Colonic mucosa (tissue), 4 donors: ENCODE results near the gene CENPE. TPM values are rescaled to one million over a fixed set of nuclear protein-coding genes. Genes with fewer than 3 reads are reported as not detected.

Experiments
- DNase-seq: peaks from one replicate; pipeline ENCODE4 v3.0.0-alpha.2; 2020
- H3K27ac ChIP-seq: fragments of 200-600 bp; one replicate; pipeline ENCODE4 v1.8.0; 2021
- H3K27me3 ChIP-seq: fragments of 200-600 bp; one replicate; pipeline ENCODE4 v1.8.0; 2021
- H3K36me3 ChIP-seq: fragments of 200-600 bp; one replicate; pipeline ENCODE4 v1.8.0; 2021
- H3K4me1 ChIP-seq: fragments of 200-600 bp; one replicate; pipeline ENCODE4 v1.8.0; 2021; ENCODE audit warnings: mild to moderate bottlenecking
- H3K4me3 ChIP-seq: fragments of 200-600 bp; one replicate; pipeline ENCODE4 v1.8.0; 2021
- H3K9ac ChIP-seq, 2 donors: one replicate each; pipeline ENCODE4 v1.7.0; 2013; ENCODE audit warnings: control low read depth in 2 of 2, low read depth in 2 of 2, low read length in 2 of 2
- H3K9me3 ChIP-seq: fragments of 200-600 bp; one replicate; pipeline ENCODE4 v1.8.0; 2021
- CTCF ChIP-seq: fragments of 200-600 bp; IDR thresholded peaks from one replicate; pipeline ENCODE4 v1.8.0; 2022; ENCODE audit warnings: antibody characterized with exemption, mild to moderate bottlenecking
- intact Hi-C: fragments of 100-400 bp; cut with DNase I; formaldehyde crosslinking; loops from one replicate; pipeline ENCODE4 v1.14.1; 2022
- total RNA-seq, 2 donors: library from RNA; stranded (reverse); fragmentation: NEBNext Ultra II Directional in 1 of 2; extraction: Animal tissue kit (Norgen Biotek cat#: 25700) in 1 of 2; gene quantifications; one replicate each; pipeline ENCODE4 v1.2.1, GENCODE V29; 2021
- donor health status: healthy.
- donor health status: DM: no; HTN: no; CAD: no.
- donor health status: DM: no; HTN: no; CAD: no.

CENPE gene
- total RNA-seq, 2 donors from 2014 or later, result 9.8 to 23.2 TPM

DNA sequence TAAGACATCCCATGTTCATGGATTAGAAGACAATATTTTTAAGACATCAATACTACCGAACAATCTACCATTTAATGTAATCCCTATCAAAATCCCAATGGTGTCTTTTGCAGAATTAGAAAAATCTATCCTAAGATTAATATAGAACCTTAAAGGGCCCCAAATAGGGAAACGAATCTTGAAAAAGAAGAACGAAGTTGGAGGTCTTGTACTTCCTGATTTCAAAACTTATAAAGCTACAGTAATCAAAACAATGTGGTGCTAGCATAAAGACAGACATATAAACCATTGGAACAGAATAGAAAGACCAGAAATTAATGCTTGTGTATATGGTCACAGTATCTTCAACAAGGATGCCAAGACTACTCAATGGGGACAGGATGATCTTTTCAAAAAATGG lies 42.0 kb downstream of the CENPE start:
- TF ChIP-seq CTCF, result no peak
- no peaks in the 10 kb centered on the region for H3K36me3 ChIP-seq
- no peaks in the 10 kb centered on the region for H3K4me1 ChIP-seq
- no peak overlapping the region for H3K4me3 ChIP-seq
- no peak overlapping the region for H3K27ac ChIP-seq
- no peaks in the 10 kb centered on the region for H3K27me3 ChIP-seq
- DNase-seq, result no peak
- H3K9me3 ChIP-seq, result no peaks in the 10 kb centered on the region
- intact Hi-C loops, result no loop called here
- no peak overlapping the region for H3K9ac ChIP-seq

DNA sequence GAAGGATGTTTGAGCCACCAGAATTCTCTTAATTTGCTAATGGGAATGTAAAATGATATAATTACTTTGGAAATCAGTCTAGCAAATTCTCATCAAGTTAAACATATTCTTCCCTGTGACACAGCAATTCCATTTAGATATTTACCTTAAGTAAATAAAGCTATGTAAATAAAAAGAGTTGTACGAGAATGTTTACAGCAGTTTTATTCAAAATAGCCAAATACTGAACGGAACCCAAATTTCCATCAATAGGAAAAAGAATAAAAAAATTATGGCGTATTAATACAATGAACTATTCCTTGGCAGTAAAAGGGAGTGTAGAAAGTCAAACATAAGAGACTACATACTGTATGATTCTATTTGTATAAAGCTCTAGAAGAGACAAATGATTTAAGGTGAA lies 45.8 kb downstream of the CENPE start:
- intact Hi-C loops, result no loop called here
- no peak for TF ChIP-seq CTCF
- no peak overlapping the region for H3K4me3 ChIP-seq
- H3K27me3 ChIP-seq, result no peaks in the 10 kb centered on the region
- no peak for DNase-seq
- H3K27ac ChIP-seq, result no peak overlapping the region
- H3K9ac ChIP-seq, result no peak overlapping the region
- H3K9me3 ChIP-seq, result no peaks in the 10 kb centered on the region
- no peaks in the 10 kb centered on the region for H3K36me3 ChIP-seq
- H3K4me1 ChIP-seq, result no peaks in the 10 kb centered on the region

DNA sequence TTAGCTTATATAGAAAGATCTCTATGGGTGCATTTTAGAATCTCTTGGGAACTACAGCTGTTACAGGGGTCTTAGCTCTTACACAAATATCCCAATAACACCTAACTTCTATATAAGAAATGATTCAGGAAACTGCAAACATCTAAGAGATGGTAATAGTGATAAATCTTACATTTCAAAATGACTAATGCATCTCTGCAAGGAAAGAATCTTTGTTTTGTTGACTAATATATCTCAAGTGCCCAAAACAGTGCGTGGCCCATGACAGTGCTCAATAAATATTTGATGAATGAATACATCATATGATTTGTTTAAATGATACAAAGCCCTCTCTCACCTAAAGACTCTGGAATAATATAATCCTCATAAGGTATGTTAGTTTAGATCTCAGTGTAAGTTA lies 47.5 kb downstream of the CENPE start:
- TF ChIP-seq CTCF, result no peak
- Histone ChIP-seq H3K9ac (no peak overlapping the region), H3K27ac (no peak overlapping the region), H3K4me3 (no peak overlapping the region), H3K9me3 (no peaks in the 10 kb centered on the region), H3K4me1 (no peaks in the 10 kb centered on the region), H3K27me3 (no peaks in the 10 kb centered on the region), H3K36me3 (no peaks in the 10 kb centered on the region)
- intact Hi-C loops, result no loop called here
- no peak for DNase-seq

DNA sequence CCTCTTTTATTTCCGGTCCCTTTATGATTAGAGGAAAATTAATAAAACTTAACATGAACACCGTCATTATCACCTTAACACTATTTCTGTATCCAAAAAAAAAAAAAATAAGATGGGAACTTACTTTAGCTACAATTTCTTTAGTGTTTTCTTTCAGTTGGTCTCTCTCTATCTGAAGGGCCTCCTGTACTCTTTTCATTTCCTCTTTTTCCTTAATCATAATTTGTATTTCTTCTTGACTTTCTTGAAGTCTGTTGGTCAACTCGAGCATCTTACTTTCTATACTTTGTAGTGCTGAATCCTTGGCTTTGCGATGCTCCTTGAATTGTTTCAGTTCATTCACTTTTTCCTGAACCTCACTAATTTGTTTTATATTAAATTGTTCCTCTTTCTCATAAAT lies 53.2 kb downstream of the CENPE start:
- intact Hi-C loops, result no loop called here

GRCh38 chr4:103137446-103137827 lies 60.7 kb downstream of the CENPE start:
- no peak for TF ChIP-seq CTCF
- H3K9me3 ChIP-seq, result no peaks in the 10 kb centered on the region
- H3K27me3 ChIP-seq, result no peaks in the 10 kb centered on the region
- no peak overlapping the region for H3K4me3 ChIP-seq
- no peak overlapping the region for H3K9ac ChIP-seq
- no peaks in the 10 kb centered on the region for H3K36me3 ChIP-seq
- H3K4me1 ChIP-seq, result no peaks in the 10 kb centered on the region
- no peak for DNase-seq
- H3K27ac ChIP-seq, result no peak overlapping the region
- intact Hi-C loops, result no loop called here

More for the DNA sequence above, 53.2 kb downstream of the CENPE start:
- no peaks in the 10 kb centered on the region for H3K27me3 ChIP-seq
- no peak for DNase-seq
- no peaks in the 10 kb centered on the region for H3K9me3 ChIP-seq
- no peak for TF ChIP-seq CTCF
- H3K27ac ChIP-seq, result no peak overlapping the region
- H3K36me3 ChIP-seq, result no peaks in the 10 kb centered on the region
- H3K4me3 ChIP-seq, result no peak overlapping the region
- no peak overlapping the region for H3K9ac ChIP-seq
- H3K4me1 ChIP-seq, result no peaks in the 10 kb centered on the region
